Tibial artery (tissue), 4 donors: ENCODE results near the gene CLRN3.

ENCODE experiments used
- DNase-seq, 2 donors: peaks; one replicate each; pipeline ENCODE4 v3.0.0-alpha.2; 2019
- H3K27ac ChIP-seq, 2 donors: fragments of 200-600 bp; sonication (generic) in 1 of 2; 1 replicate in 1 of 2; 2 replicates in 1 of 2; pipeline ENCODE4 v1.5.1; 2018 to 2019; ENCODE audit warnings: mild to moderate bottlenecking in 1 of 2
- H3K27me3 ChIP-seq, 2 donors: fragments of 200-600 bp; sonication (generic) in 1 of 2; one replicate each; pipeline versions ENCODE4 v1.5.1 to v1.6.0; 2016 to 2019
- H3K36me3 ChIP-seq, 3 donors: fragments of 200-600 bp; sonication (generic) in 2 of 3; one replicate each; pipeline ENCODE4 v1.5.1; 2016 to 2019; ENCODE audit warnings: mild to moderate bottlenecking in 2 of 3
- H3K4me1 ChIP-seq, 4 donors: fragments of 200-600 bp; sonication (generic) in 2 of 4; 1 replicate in 3 of 4; 2 replicates in 1 of 4; pipeline ENCODE4 v1.5.1; 2016 to 2019
- H3K4me3 ChIP-seq, 2 donors: fragments of 200-600 bp; sonication (generic) in 1 of 2; 1 replicate in 1 of 2; 2 replicates in 1 of 2; pipeline ENCODE4 v1.5.1; 2018 to 2019; ENCODE audit warnings: mild to moderate bottlenecking in 2 of 2
- H3K9me3 ChIP-seq, 3 donors: fragments of 200-600 bp; sonication (generic) in 1 of 3; one replicate each; pipeline ENCODE4 v1.5.1; 2016 to 2019
- CTCF ChIP-seq, 2 experiments: fragments of 200-600 bp in 1 of 2; fragments of 450-650 bp in 1 of 2; IDR thresholded peaks; one replicate each; pipeline ENCODE4 v1.5.1; 2017 to 2019; ENCODE audit warnings: antibody characterized with exemption in 2 of 2, mild to moderate bottlenecking in 1 of 2, moderate library complexity in 1 of 2
- intact Hi-C: fragments of 100-400 bp; cut with DNase I; formaldehyde crosslinking; loops from one replicate; pipeline ENCODE4 v1.15.0; 2023; ENCODE audit warnings: low total_unique reads

CLRN3 gene

GRCh38 chr10:127911218-127911866 lies 18.6 kb upstream of the CLRN3 start:
- Histone ChIP-seq H3K4me3 (no peak overlapping the region), H3K27ac (no peak overlapping the region), H3K9me3 (no peaks in the 10 kb centered on the region), H3K36me3 (no peaks in the 10 kb centered on the region), H3K4me1 (peaks cover 0 to 24% (median 19%) of the 10 kb centered on the region in 4 donors), H3K27me3 (peaks cover 0 to 14% of the 10 kb centered on the region in 2 donors)
- no peak for DNase-seq
- intact Hi-C loops: no loop called here
- no peak for TF ChIP-seq CTCF (IDR thresholded peaks at IDR 0.05)

GRCh38 chr10:127910464-127910770 lies 17.7 kb upstream of the CLRN3 start:
- H3K36me3 ChIP-seq: no peaks in the 10 kb centered on the region
- no peak overlapping the region for H3K27ac ChIP-seq
- no peak for TF ChIP-seq CTCF (IDR thresholded peaks at IDR 0.05)
- peaks cover 0 to 17% of the 10 kb centered on the region in 2 donors for H3K27me3 ChIP-seq
- no peak for DNase-seq
- peaks cover 0 to 24% (median 19%) of the 10 kb centered on the region in 4 donors for H3K4me1 ChIP-seq
- no peak overlapping the region for H3K4me3 ChIP-seq
- H3K9me3 ChIP-seq: no peaks in the 10 kb centered on the region
- intact Hi-C loops: no loop called here

GRCh38 chr10:127909716-127910463 lies 17.1 kb upstream of the CLRN3 start:
- H3K27me3 ChIP-seq: peaks cover 0 to 17% of the 10 kb centered on the region in 2 donors
- H3K9me3 ChIP-seq: no peaks in the 10 kb centered on the region
- H3K36me3 ChIP-seq: no peaks in the 10 kb centered on the region
- TF ChIP-seq CTCF (IDR thresholded peaks at IDR 0.05): no peak
- peaks cover 0 to 24% (median 19%) of the 10 kb centered on the region in 4 donors for H3K4me1 ChIP-seq
- DNase-seq: no peak
- intact Hi-C loops: no loop called here
- H3K4me3 ChIP-seq: no peak overlapping the region
- no peak overlapping the region for H3K27ac ChIP-seq

GRCh38 chr10:127908959-127909267 lies 16.2 kb upstream of the CLRN3 start:
- H3K36me3 ChIP-seq: no peaks in the 10 kb centered on the region
- DNase-seq: no peak
- H3K4me1 ChIP-seq: peaks cover 0 to 24% (median 19%) of the 10 kb centered on the region in 4 donors
- no peak for TF ChIP-seq CTCF (IDR thresholded peaks at IDR 0.05)
- no peaks in the 10 kb centered on the region for H3K9me3 ChIP-seq
- intact Hi-C loops: no loop called here
- H3K27ac ChIP-seq: no peak overlapping the region
- peaks cover 0 to 17% of the 10 kb centered on the region in 2 donors for H3K27me3 ChIP-seq
- no peak overlapping the region for H3K4me3 ChIP-seq

GRCh38 chr10:127908106-127908958 lies 15.6 kb upstream of the CLRN3 start:
- Histone ChIP-seq H3K27ac (no peak overlapping the region), H3K9me3 (no peaks in the 10 kb centered on the region), H3K4me3 (peak overlapping the region; percentile 53 to 77), H3K27me3 (peaks cover 0 to 17% of the 10 kb centered on the region in 2 donors), H3K36me3 (no peaks in the 10 kb centered on the region), H3K4me1 (peaks cover 0 to 24% (median 19%) of the 10 kb centered on the region in 4 donors)
- intact Hi-C loops: no loop called here
- no peak for TF ChIP-seq CTCF (IDR thresholded peaks at IDR 0.05)
- DNase-seq: no peak
